Activated CD8-positive, alpha-beta T cell treated with anti-CD3 and anti-CD28 coated beads for 36 hours (primary cell): ENCODE results near the gene PRR13. TPM values are rescaled to one million over a fixed set of nuclear protein-coding genes. Genes with fewer than 3 reads are reported as not detected.
"Not testable (repeated sequence)": the region's sequence is repeated elsewhere in the genome, so short reads cannot be mapped to it uniquely, and the experiment has no call there.

Experiments
- ATAC-seq: fragments of 200-7000 bp; cut with Tn5 transposase; one replicate; pipeline ENCODE4 v1.10.0; 2021; ENCODE audit warnings: mild to moderate bottlenecking, moderate library complexity
- CTCF ChIA-PET: fragments of 350-600 bp; sonication (Branson Sonifier 250); formaldehyde crosslinking; loops from one replicate; lab custom pipeline; 2021; ENCODE audit warnings: antibody characterized with exemption; lab: Charles Lee
- POLR2A ChIA-PET: fragments of 350-600 bp; sonication (Branson Sonifier 250); formaldehyde crosslinking; loops from one replicate; lab custom pipeline; 2021; ENCODE audit warnings: antibody characterized with exemption; lab: Charles Lee
- DNase-seq: peaks from one replicate; pipeline ENCODE4 v3.0.0-alpha.2; 2020
- H3K27ac Mint-ChIP-seq: one replicate; pipeline ENCODE4 v1.8.0; 2021; ENCODE audit warnings: mild to moderate bottlenecking, mixed read lengths
- H3K27me3 Mint-ChIP-seq: one replicate; pipeline ENCODE4 v1.8.0; 2021; ENCODE audit warnings: mixed read lengths
- H3K36me3 Mint-ChIP-seq: one replicate; pipeline ENCODE4 v1.8.0; 2021; ENCODE audit warnings: low read depth, mixed read lengths
- H3K4me1 Mint-ChIP-seq: one replicate; pipeline ENCODE4 v1.8.0; 2021; ENCODE audit warnings: low read depth, mixed read lengths
- H3K4me3 Mint-ChIP-seq: one replicate; pipeline ENCODE4 v1.8.0; 2021; ENCODE audit warnings: mild to moderate bottlenecking, moderate library complexity, mixed read lengths
- H3K9me3 Mint-ChIP-seq: one replicate; pipeline ENCODE4 v1.8.0; 2021; ENCODE audit warnings: mixed read lengths
- CTCF ChIP-seq: fragments of 200-600 bp; IDR thresholded peaks from one replicate; pipeline ENCODE4 v1.8.0; 2022; ENCODE audit warnings: antibody characterized with exemption, mild to moderate bottlenecking
- intact Hi-C: fragments of 100-400 bp; cut with micrococcal nuclease; formaldehyde crosslinking; loops from one replicate; pipeline ENCODE4 v1.10.0; 2022
- total RNA-seq, 2 experiments: library from RNA; stranded (reverse); gene quantifications; one replicate each; pipeline ENCODE4 v1.2.3, GENCODE V29; 2021

Gene PRR13
- total RNA-seq, 2 experiments from 2014 or later: 167 to 187 TPM

GRCh38 chr12:53419756-53420155 lies 21.8 kb upstream of the PRR13 start:
- H3K36me3 Mint-ChIP-seq: no peaks in the 10 kb centered on the region
- CTCF ChIA-PET: interaction anchor here (0.9 to 7.8 kb wide), 6 partner anchors 9 to 98 kb away, joined by 3 to 187 read pairs (median 18); partner anchors contain the start of gene AAAS
- no peak for TF ChIP-seq CTCF
- no peaks in the 10 kb centered on the region for H3K9me3 Mint-ChIP-seq
- H3K4me3 Mint-ChIP-seq: no peak overlapping the region
- intact Hi-C loops: loop anchor here (5.0 kb wide), 1 partner anchor 37 kb away; the partner anchor contains the start of gene SP1
- POLR2A ChIA-PET: interaction anchor here (1.2 to 1.3 kb wide), 3 partner anchors 10 to 53 kb away, joined by 3 to 5 read pairs (median 4); no protein-coding TSS in a partner anchor
- peak overlapping the region; percentile 21 for H3K27ac Mint-ChIP-seq
- H3K27me3 Mint-ChIP-seq: no peaks in the 10 kb centered on the region
- ATAC-seq (no peak), DNase-seq (no peak)
- H3K4me1 Mint-ChIP-seq: peaks cover 46% of the 10 kb centered on the region

- CTCF ChIA-PET: interaction anchor here (1.1 to 7.8 kb wide), 7 partner anchors 12 to 100 kb away, joined by 3 to 187 read pairs (median 32); partner anchors contain the start of genes AAAS and PRR13
- H3K36me3 Mint-ChIP-seq, H3K27ac Mint-ChIP-seq, DNase-seq, H3K9me3 Mint-ChIP-seq, H3K4me3 Mint-ChIP-seq, H3K27me3 Mint-ChIP-seq, ATAC-seq: not testable (repeated sequence)
- H3K4me1 Mint-ChIP-seq: peaks cover 31% of the 10 kb centered on the region
- intact Hi-C loops: loop anchor here (5.0 kb wide), 1 partner anchor 40 kb away; the partner anchor contains the start of gene SP1
- POLR2A ChIA-PET: interaction anchor here (1.0 to 2.2 kb wide), 5 partner anchors 12 to 102 kb away, joined by 3 to 11 read pairs (median 3); partner anchors contain the start of gene AAAS
These were observed 19.3 kb upstream of the PRR13 start for GRCh38 chr12:53422247-53422646.

GRCh38 chr12:53423597-53423996 lies 17.9 kb upstream of the PRR13 start, which contains the start of gene AMHR2:
TSS of gene AMHR2 (plus strand) at chr12:53423855. CDS start at chr12:53423935, 80 bp downstream.
- no peaks in the 10 kb centered on the region for H3K27me3 Mint-ChIP-seq
- no peaks in the 10 kb centered on the region for H3K9me3 Mint-ChIP-seq
- intact Hi-C loops: loop anchor here (5.0 kb wide), 1 partner anchor 41 kb away; the partner anchor contains the start of gene SP1
- no peak within 1 kb of the TSS for H3K4me3 Mint-ChIP-seq
- DNase-seq (no peak), ATAC-seq (no peak)
- H3K27ac Mint-ChIP-seq: no peak within 1 kb of the TSS
- no peak for TF ChIP-seq CTCF
- peaks cover 29% of the 10 kb centered on the region for H3K4me1 Mint-ChIP-seq
- CTCF ChIA-PET: interaction anchor here (1.0 to 7.8 kb wide), 3 partner anchors 68 to 102 kb away, joined by 4 to 187 read pairs (median 44); partner anchors contain the start of gene AAAS
- no peaks in the 10 kb centered on the region for H3K36me3 Mint-ChIP-seq
- POLR2A ChIA-PET: no interaction called here

GRCh38 chr12:53424626-53425514 lies 16.7 kb upstream of the PRR13 start:
- POLR2A ChIA-PET: interaction anchor here (0.6 to 1.6 kb wide), 3 partner anchors 8 to 52 kb away, joined by 3 to 4 read pairs (median 4); no protein-coding TSS in a partner anchor

More at GRCh38 chr12:53424626-53425514, 16.7 kb upstream of the PRR13 start:
- H3K27me3 Mint-ChIP-seq: no peaks in the 10 kb centered on the region
- TF ChIP-seq CTCF: no peak
- no peak overlapping the region for H3K27ac Mint-ChIP-seq
- peaks cover 20% of the 10 kb centered on the region for H3K4me1 Mint-ChIP-seq
- DNase-seq (no peak), ATAC-seq (no peak)
- CTCF ChIA-PET: interaction anchor here (1.2 to 7.8 kb wide), 6 partner anchors 50 to 103 kb away, joined by 3 to 187 read pairs (median 6); partner anchors contain the start of gene AAAS
- no peaks in the 10 kb centered on the region for H3K36me3 Mint-ChIP-seq
- H3K9me3 Mint-ChIP-seq: no peaks in the 10 kb centered on the region
- H3K4me3 Mint-ChIP-seq: no peak overlapping the region
- intact Hi-C loops: loop anchor here (5.0 kb wide), 1 partner anchor 43 kb away; the partner anchor contains the start of gene SP1
